Psoas muscle (tissue), 8 donors: ENCODE results near the gene CAPN9. TPM values are rescaled to one million over a fixed set of nuclear protein-coding genes. Genes with fewer than 3 reads are reported as not detected.

Experiments used
- ATAC-seq, 4 donors: fragments of 200-7000 bp; cut with Tn5 transposase; one replicate each; pipeline ENCODE4 v1.9.1; 2020; ENCODE audit warnings: moderate library complexity in 3 of 4, mild to moderate bottlenecking in 2 of 4
- DNase-seq, 2 donors: peaks; one replicate each; pipeline ENCODE4 v3.0.0-alpha.2; 2020
- H3K27ac ChIP-seq: fragments of 200-600 bp; one replicate; pipeline ENCODE4 v1.8.0; 2022
- H3K27me3 ChIP-seq, 3 donors: fragments of 200-600 bp in 1 of 3; one replicate each; pipeline versions ENCODE4 v1.6.1 to v1.8.0; 2013 to 2022; ENCODE audit warnings: low read length in 2 of 3, mild to moderate bottlenecking in 2 of 3, moderate library complexity in 1 of 3; ENCODE audit not compliant: insufficient read depth in 3 of 3
- H3K36me3 ChIP-seq, 2 donors: fragments of 200-600 bp in 1 of 2; one replicate each; pipeline versions ENCODE4 v1.6.1 to v1.8.0; 2013 to 2022; ENCODE audit warnings: low read depth in 1 of 2, mild to moderate bottlenecking in 1 of 2, moderate library complexity in 1 of 2; ENCODE audit not compliant: insufficient read depth in 1 of 2
- H3K4me1 ChIP-seq: fragments of 200-600 bp; one replicate; pipeline ENCODE4 v1.8.0; 2022
- H3K4me3 ChIP-seq: fragments of 200-600 bp; one replicate; pipeline ENCODE4 v1.8.0; 2022; ENCODE audit warnings: mild to moderate bottlenecking
- H3K9me3 ChIP-seq: fragments of 200-600 bp; one replicate; pipeline ENCODE4 v1.8.0; 2022
- CTCF ChIP-seq: fragments of 200-600 bp; IDR thresholded peaks from one replicate; pipeline ENCODE4 v1.8.0; 2022; ENCODE audit warnings: antibody characterized with exemption
- WGBS, 3 donors: extraction: QIAGEN DNeasy Blood & Tissue Kit; methylation state at CpG; one replicate each; pipeline versions ENCODE4 v1.1.6 to v1.1.7; 2013; 5-methylcytosine and 5-hydroxymethylcytosine counted together
- intact Hi-C, 2 donors: fragments of 100-400 bp; cut with DNase I; formaldehyde crosslinking; loops; one replicate each; pipeline versions ENCODE4 v1.11.0 to v1.14.2; 2022
- polyA plus RNA-seq, 3 donors: library from polyadenylated mRNA; stranded (reverse); fragments of 200-250 nt; gene quantifications; one replicate each; pipeline ENCODE4 v1.2.3, GENCODE V29; 2013
- total RNA-seq, 4 donors: library from RNA; stranded (reverse); fragmentation: NEBNext Ultra II Directional in 2 of 4; extraction: Animal tissue kit (Norgen Biotek cat#: 25700) in 2 of 4; gene quantifications; one replicate each; pipeline versions ENCODE4 v1.2.1 to v1.2.4, GENCODE V29; 2021 to 2023
- donor health status: healthy with polysubstance abuse.
- donor health status: DM: no; HTN: no; CAD: no; lungs with moderate emphysema.
- donor health status: Bipolar disorder and iron deficiency.
- donor health status: healthy.
- donor health status: DM: yes; HTN: yes; CAD: no.
- donor health status: DM: no; HTN: no; CAD: no.
- donor health status: DM: no; HTN: no; CAD: no.
- donor health status: DM: yes; HTN: yes; CAD: no.

Gene CAPN9
- total and polyA plus RNA-seq, 7 donors = 0.03 TPM; not detected in 6

- DNase-seq = peak in 1 of 2 donors; percentile 66
These were observed 25.5 kb downstream of the CAPN9 start for GRCh38 chr1:230772457-230773395.

GRCh38 chr1:230773396-230774033 lies 26.3 kb downstream of the CAPN9 start:
- WGBS, 3 donors = 55 to 60% (median 58%) methylated on average over 11 of the region's 11 CpGs
- DNase-seq (no peak), ATAC-seq (peak; percentile 10 to 52 (median 22))
- H3K4me1 ChIP-seq = no peaks in the 10 kb centered on the region
- TF ChIP-seq CTCF = no peak
- intact Hi-C loops = loop anchor here (1.0 to 5.0 kb wide), 5 partner anchors 61 to 131 kb away; partner anchors contain the start of genes COG2 (in 2 of the 2) and AGT (in 1 of the 2)
- H3K9me3 ChIP-seq = no peaks in the 10 kb centered on the region
- H3K27ac ChIP-seq = no peak overlapping the region
- peak overlapping the region; percentile 28 for H3K4me3 ChIP-seq
- H3K27me3 ChIP-seq = peaks cover 0 to 8% (median 0%) of the 10 kb centered on the region in 3 donors
- H3K36me3 ChIP-seq = no peaks in the 10 kb centered on the region

More at GRCh38 chr1:230772457-230773395, 25.5 kb downstream of the CAPN9 start:
- ATAC-seq = peak; percentile 86 to 97 (median 91)
- Histone ChIP-seq H3K27ac (no peak overlapping the region), H3K36me3 (no peaks in the 10 kb centered on the region), H3K27me3 (peaks cover 0 to 3% (median 0%) of the 10 kb centered on the region in 3 donors), H3K4me3 (peak overlapping the region; percentile 28), H3K9me3 (no peaks in the 10 kb centered on the region), H3K4me1 (no peaks in the 10 kb centered on the region)
- 44 to 49% (median 47%) methylated on average over 14 of the region's 14 CpGs for WGBS, 3 donors
- intact Hi-C loops = loop anchor here (1.0 to 5.0 kb wide), 5 partner anchors 60 to 130 kb away; partner anchors contain the start of genes COG2 (in 2 of the 2) and AGT (in 1 of the 2)
- TF ChIP-seq CTCF = peak; percentile 67

- no peaks in the 10 kb centered on the region for H3K9me3 ChIP-seq
- TF ChIP-seq CTCF = no peak
- peaks cover 0 to 11% (median 2%) of the 10 kb centered on the region in 3 donors for H3K27me3 ChIP-seq
- ATAC-seq (no peak), DNase-seq (no peak)
- intact Hi-C loops = no loop called here
- H3K4me1 ChIP-seq = no peaks in the 10 kb centered on the region
- no peak overlapping the region for H3K27ac ChIP-seq
- WGBS, 3 donors = 86 to 93% (median 91%) methylated on average over 11 of the region's 11 CpGs
- no peak overlapping the region for H3K4me3 ChIP-seq
- H3K36me3 ChIP-seq = no peaks in the 10 kb centered on the region
These were observed 31.9 kb downstream of the CAPN9 start for GRCh38 chr1:230778916-230779590.

DNA sequence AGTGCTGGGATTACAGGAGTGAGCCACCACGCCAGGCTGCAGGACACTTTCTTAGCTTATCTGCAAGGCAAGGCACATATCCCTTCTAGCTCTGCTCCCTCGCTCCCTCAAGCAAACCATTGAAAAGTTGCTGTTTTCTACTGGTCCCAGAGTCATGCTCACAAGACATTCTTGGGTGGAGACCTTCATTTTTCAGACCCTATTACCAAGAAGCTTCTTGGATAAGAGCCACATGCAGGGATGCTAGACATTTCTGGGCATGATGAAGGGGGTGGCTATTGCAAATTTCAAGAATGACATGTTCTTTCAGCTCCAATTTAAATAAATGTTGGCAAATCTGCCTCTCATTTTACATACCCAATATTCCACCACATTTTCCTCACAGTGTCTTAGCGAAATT lies 33.9 kb downstream of the CAPN9 start:
- no peak for TF ChIP-seq CTCF
- Histone ChIP-seq H3K27ac (no peak overlapping the region), H3K36me3 (no peaks in the 10 kb centered on the region), H3K4me3 (no peak overlapping the region), H3K27me3 (peaks cover 0 to 11% (median 2%) of the 10 kb centered on the region in 3 donors), H3K4me1 (no peaks in the 10 kb centered on the region), H3K9me3 (no peaks in the 10 kb centered on the region)
- no peak for ATAC-seq
- 89 to 91% (median 90%) methylated on average over 3 of the region's 3 CpGs for WGBS, 3 donors
- intact Hi-C loops = no loop called here
- no peak for DNase-seq
